Naive B cell (primary cell): ENCODE data around the gene MUC5AC. TPM values are rescaled to one million over a fixed set of nuclear protein-coding genes. Genes with fewer than 3 reads are reported as not detected.
"Not testable (repeated sequence)": the region's sequence is repeated elsewhere in the genome, so short reads cannot be mapped to it uniquely, and the experiment has no call there.

Source experiments
- ATAC-seq, 2 donors: fragments of 150-1000 bp; cut with Tn5 transposase; 2 replicates each; pipeline ENCODE4 v1.10.0; 2021; ENCODE audit warnings: low read depth in 2 of 2, mild to moderate bottlenecking in 2 of 2, moderate library complexity in 2 of 2
- DNase-seq: peaks from one replicate; pipeline ENCODE4 v3.0.0; 2022
- H3K27ac Mint-ChIP-seq, 6 donors: one replicate each; pipeline ENCODE4 v1.8.0; 2020 to 2022; ENCODE audit warnings: mild to moderate bottlenecking in 6 of 6, mixed read lengths in 6 of 6, moderate library complexity in 5 of 6, inconsistent platforms in 2 of 6
- H3K27me3 Mint-ChIP-seq, 3 donors: one replicate each; pipeline ENCODE4 v1.8.0; 2021 to 2022; ENCODE audit warnings: mixed read lengths in 3 of 3, mild to moderate bottlenecking in 1 of 3
- H3K36me3 Mint-ChIP-seq, 2 donors: one replicate each; pipeline ENCODE4 v1.8.0; 2020 to 2022; ENCODE audit warnings: mixed read lengths in 2 of 2, inconsistent platforms in 1 of 2, mild to moderate bottlenecking in 1 of 2
- H3K4me1 Mint-ChIP-seq, 3 donors: one replicate each; pipeline ENCODE4 v1.8.0; 2020 to 2022; ENCODE audit warnings: mixed read lengths in 3 of 3, inconsistent platforms in 1 of 3, mild to moderate bottlenecking in 1 of 3, moderate library complexity in 1 of 3
- H3K4me3 Mint-ChIP-seq, 8 donors: one replicate each; pipeline ENCODE4 v1.8.0; 2020 to 2022; ENCODE audit warnings: mild to moderate bottlenecking in 8 of 8, mixed read lengths in 8 of 8, moderate library complexity in 8 of 8, inconsistent platforms in 2 of 8
- H3K9me3 Mint-ChIP-seq, 7 donors: one replicate each; pipeline ENCODE4 v1.8.0; 2020 to 2022; ENCODE audit warnings: mixed read lengths in 7 of 7, mild to moderate bottlenecking in 5 of 7, inconsistent platforms in 2 of 7, moderate library complexity in 1 of 7
- polyA plus RNA-seq, 6 donors: library from polyadenylated mRNA; unstranded; fragments of 300-500 nt; fragmentation: Illumina TruSeq; gene quantifications; one replicate each; pipeline ENCODE4 v1.2.3, GENCODE V29; 2021; ENCODE audit warnings: low read depth in 6 of 6

The MUC5AC gene
- polyA plus RNA-seq, 6 donors from 2014 or later, result not detected

DNA sequence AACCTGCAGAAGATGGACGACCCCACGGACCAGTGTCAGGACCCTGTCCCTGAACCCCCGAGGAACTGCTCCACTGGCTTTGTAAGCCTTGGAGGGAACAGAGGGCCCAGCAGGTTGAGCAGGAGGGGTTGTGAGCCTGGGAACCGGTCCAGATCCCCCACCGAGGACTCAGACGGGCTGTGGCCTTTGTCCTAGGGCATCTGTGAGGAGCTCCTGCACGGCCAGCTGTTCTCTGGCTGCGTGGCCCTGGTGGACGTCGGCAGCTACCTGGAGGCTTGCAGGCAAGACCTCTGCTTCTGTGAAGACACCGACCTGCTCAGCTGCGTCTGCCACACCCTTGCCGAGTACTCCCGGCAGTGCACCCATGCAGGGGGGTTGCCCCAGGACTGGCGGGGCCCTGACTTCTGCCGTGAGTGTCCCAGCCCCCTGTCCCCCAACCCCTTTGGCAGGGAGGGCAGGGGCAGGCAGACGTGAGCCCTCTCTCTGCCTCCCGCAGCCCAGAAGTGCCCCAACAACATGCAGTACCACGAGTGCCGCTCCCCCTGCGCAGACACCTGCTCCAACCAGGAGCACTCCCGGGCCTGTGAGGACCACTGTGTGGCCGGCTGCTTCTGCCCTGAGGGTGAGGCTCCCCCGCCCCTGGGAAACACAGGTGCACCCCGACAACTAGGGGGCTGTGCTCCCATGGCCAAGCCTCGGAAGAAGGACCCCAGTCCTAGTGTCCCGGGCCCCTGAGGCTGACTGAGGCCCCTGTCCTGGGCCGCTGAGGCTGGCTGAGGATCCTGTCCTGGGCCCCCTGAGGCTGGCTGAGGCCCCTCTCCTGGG, 6.4 kb downstream of the MUC5AC start:
- Mint-ChIP-seq H3K27me3 (peaks cover 0 to 4% (median 0%) of the 10 kb centered on the region in 3 donors), H3K27ac (no peak overlapping the region), H3K9me3 (no peaks in the 10 kb centered on the region), H3K36me3 (no peaks in the 10 kb centered on the region), H3K4me3 (no peak overlapping the region), H3K4me1 (no peaks in the 10 kb centered on the region)
- ATAC-seq (no peak), DNase-seq (no peak)

DNA sequence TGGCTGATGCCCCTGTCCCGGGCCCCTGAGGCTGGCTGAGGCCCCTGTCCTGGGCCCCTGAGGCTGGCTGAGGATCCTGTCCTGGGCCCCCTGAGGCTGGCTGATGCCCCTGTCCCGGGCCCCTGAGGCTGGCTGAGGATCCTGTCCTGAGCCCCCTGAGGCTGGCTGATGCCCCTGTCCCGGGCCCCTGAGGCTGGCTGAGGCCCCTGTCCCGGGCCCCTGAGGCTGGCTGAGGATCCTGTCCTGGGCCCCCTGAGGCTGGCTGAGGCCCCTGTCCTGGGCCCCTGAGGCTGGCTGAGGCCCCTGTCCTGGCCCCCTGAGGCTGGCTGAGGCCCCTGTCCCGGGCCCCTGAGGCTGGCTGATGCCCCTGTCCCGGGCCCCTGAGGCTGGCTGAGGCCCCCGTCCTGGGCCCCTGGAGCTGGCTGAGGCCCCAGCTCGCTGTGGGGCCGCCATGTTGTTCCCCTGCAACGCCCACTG, 7.1 kb downstream of the MUC5AC start:
- not testable (repeated sequence) for H3K4me1 Mint-ChIP-seq, H3K27ac Mint-ChIP-seq, H3K9me3 Mint-ChIP-seq, H3K4me3 Mint-ChIP-seq, DNase-seq, ATAC-seq, H3K27me3 Mint-ChIP-seq, H3K36me3 Mint-ChIP-seq

DNA sequence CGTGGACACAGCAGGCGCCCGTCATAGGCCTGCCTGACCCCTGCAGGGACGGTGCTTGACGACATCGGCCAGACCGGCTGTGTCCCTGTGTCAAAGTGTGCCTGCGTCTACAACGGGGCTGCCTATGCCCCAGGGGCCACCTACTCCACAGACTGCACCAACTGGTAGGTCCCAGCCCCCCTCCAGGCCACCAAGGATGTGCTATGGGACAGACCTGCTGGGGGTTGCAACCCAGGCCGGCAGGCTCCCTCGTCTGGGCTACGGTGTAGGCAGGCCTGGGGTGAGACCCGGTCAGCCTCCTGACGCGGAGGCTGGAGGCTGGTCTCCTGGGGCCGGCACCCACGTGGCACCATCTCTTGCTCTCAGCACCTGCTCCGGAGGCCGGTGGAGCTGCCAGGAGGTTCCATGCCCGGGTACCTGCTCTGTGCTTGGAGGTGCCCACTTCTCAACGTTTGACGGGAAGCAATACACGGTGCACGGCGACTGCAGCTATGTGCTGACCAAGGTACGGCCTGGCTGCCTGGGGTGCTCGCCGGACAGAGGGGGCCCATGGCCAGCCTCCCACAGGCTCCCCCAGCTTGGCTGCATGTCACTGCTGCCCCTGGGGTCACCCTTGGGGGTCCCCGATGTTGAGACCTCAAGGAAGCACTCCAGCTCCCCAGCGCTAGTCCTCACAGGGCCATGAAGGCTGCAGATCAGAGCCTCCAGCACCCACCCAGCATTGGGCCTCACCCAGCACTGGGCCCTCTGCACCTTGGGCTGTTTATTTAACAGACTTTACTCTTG, 7.7 kb downstream of the MUC5AC start:
- no peaks in the 10 kb centered on the region for H3K4me1 Mint-ChIP-seq
- peaks cover 0 to 5% (median 0%) of the 10 kb centered on the region in 7 donors for H3K9me3 Mint-ChIP-seq
- H3K27me3 Mint-ChIP-seq, result peaks cover 0 to 4% (median 0%) of the 10 kb centered on the region in 3 donors
- H3K36me3 Mint-ChIP-seq, result no peaks in the 10 kb centered on the region
- ATAC-seq (no peak), DNase-seq (no peak)
- H3K4me3 Mint-ChIP-seq, result no peak overlapping the region
- H3K27ac Mint-ChIP-seq, result no peak overlapping the region

DNA sequence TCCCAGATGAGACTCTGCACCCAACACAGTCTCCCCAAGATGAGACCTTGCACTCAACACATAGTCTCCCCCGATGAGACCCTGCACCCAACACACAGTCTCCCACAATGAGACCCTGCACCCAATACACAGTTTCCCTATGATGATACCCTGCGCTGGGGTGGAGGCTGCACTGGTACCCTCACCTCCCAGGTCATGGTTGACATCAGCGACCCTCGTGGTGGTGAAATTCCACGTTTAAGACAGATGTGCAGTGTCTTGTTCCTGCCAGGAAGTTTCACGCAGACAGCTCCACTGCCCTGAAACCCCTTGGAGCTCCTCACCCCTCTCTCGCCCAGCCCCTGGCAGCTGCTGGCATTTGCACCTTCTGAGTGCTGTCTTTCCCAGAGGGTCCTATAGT, 9.5 kb downstream of the MUC5AC start:
- Mint-ChIP-seq H3K27ac (no peak overlapping the region), H3K36me3 (peaks cover 0 to 10% of the 10 kb centered on the region in 2 donors), H3K4me1 (peaks cover 0 to 4% (median 0%) of the 10 kb centered on the region in 3 donors), H3K9me3 (peaks cover 0 to 19% (median 2%) of the 10 kb centered on the region in 7 donors), H3K4me3 (no peak overlapping the region), H3K27me3 (peaks cover 0 to 4% (median 0%) of the 10 kb centered on the region in 3 donors)
- no peak for ATAC-seq
- no peak for DNase-seq

DNA sequence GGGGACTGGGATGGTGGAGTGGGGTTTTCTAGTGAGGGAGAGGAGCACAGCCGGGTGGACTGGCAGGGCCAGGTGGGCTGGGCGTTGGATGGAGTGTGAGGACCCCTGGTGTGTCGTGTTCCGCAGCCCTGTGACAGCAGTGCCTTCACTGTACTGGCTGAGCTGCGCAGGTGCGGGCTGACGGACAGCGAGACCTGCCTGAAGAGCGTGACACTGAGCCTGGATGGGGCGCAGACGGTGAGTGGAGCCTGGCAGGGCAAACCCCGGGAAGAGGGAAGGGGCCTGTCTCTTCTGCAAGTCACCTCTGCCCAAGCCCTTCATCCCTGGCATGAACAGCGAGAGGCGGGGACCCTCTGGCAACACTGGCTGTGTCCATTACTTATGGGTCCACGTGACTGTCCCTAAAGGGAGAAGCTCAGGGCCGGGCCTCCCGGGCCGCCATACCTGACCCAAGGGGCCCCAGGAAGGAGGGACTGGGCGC, 10.0 kb downstream of the MUC5AC start:
- Mint-ChIP-seq H3K9me3 (peaks cover 0 to 19% (median 2%) of the 10 kb centered on the region in 7 donors), H3K27me3 (peaks cover 0 to 4% (median 0%) of the 10 kb centered on the region in 3 donors), H3K27ac (no peak overlapping the region), H3K36me3 (peaks cover 0 to 10% of the 10 kb centered on the region in 2 donors), H3K4me1 (peaks cover 0 to 4% (median 0%) of the 10 kb centered on the region in 3 donors), H3K4me3 (no peak overlapping the region)
- ATAC-seq, result no peak
- no peak for DNase-seq

DNA sequence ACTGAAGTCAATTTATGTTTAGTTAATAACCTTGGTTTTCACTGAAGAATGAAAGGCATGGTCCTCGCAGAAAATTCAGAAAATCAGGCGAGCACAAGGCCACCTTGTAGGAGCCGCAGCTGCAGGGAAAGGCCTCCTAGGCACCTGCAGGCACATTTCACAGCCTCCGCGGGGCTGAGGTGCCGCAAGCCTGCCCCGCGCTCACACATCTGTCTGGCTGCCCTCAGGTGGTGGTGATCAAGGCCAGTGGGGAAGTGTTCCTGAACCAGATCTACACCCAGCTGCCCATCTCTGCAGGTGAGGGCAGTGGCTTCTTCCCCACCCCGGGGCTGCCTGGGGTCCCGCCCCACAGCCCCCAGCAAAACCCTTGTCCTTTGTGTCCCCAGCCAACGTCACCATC, 10.5 kb downstream of the MUC5AC start:
- DNase-seq (no peak), ATAC-seq (no peak)
- H3K36me3 Mint-ChIP-seq, result peaks cover 0 to 10% of the 10 kb centered on the region in 2 donors
- no peak overlapping the region for H3K27ac Mint-ChIP-seq
- H3K9me3 Mint-ChIP-seq, result peaks cover 0 to 19% (median 2%) of the 10 kb centered on the region in 7 donors
- peaks cover 0 to 4% (median 0%) of the 10 kb centered on the region in 3 donors for H3K4me1 Mint-ChIP-seq
- H3K4me3 Mint-ChIP-seq, result no peak overlapping the region
- peaks cover 0 to under 1% (median 0%) of the 10 kb centered on the region in 3 donors for H3K27me3 Mint-ChIP-seq

DNA sequence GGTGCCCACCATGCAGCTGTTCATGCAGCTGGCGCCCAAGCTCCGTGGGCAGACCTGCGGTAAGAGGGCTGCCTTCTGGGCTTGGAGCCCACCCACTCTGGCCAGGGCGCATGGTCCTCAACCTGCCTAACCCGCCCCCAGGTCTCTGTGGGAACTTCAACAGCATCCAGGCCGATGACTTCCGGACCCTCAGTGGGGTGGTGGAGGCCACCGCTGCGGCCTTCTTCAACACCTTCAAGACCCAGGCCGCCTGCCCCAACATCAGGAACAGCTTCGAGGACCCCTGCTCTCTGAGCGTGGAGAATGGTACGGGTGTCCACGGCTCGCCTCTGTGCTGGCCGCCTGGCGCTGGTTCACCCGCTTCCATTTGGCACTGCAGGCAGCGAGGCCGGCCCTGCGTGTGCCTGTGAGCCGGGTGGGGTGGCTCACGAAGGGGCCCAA, 11.0 kb downstream of the MUC5AC start:
- ATAC-seq (no peak), DNase-seq (no peak)
- H3K27me3 Mint-ChIP-seq, result no peaks in the 10 kb centered on the region
- peaks cover 0 to 4% (median 0%) of the 10 kb centered on the region in 3 donors for H3K4me1 Mint-ChIP-seq
- H3K36me3 Mint-ChIP-seq, result peaks cover 0 to 10% of the 10 kb centered on the region in 2 donors
- H3K4me3 Mint-ChIP-seq, result no peak overlapping the region
- peaks cover 0 to 19% (median 2%) of the 10 kb centered on the region in 7 donors for H3K9me3 Mint-ChIP-seq
- no peak overlapping the region for H3K27ac Mint-ChIP-seq

DNA sequence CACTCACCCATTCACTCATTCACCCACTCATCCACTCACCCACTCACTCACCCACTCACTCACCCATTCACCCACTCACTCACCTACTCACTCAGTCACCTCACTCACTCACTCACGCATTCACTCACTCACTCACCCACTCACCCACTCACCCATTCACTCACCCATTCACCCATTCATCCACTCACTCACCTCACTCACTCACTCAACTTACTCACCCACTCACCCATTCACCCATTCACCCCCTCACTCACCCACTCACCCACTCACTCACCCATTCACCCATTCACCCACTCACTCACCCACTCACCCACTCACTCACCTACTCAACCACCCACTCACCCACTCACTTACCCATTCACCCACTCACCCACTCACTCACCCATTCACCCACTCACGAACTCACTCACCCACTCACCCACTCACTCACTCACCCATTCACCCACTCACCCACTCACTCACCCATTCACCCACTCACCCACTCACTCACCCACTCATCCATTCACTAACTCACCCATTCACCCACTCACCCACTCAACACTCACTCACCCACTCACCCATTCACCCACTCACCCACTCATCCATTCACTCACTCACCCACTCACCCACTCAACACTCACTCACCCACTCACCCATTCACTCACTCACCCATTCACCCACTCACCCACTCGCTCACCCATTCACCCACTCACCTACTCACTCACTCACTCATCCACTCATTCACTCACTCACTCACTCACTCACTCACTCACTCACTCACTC, 13.7 kb downstream of the MUC5AC start:
- ATAC-seq (no peak), DNase-seq (no peak)
- no peak overlapping the region for H3K27ac Mint-ChIP-seq

DNA sequence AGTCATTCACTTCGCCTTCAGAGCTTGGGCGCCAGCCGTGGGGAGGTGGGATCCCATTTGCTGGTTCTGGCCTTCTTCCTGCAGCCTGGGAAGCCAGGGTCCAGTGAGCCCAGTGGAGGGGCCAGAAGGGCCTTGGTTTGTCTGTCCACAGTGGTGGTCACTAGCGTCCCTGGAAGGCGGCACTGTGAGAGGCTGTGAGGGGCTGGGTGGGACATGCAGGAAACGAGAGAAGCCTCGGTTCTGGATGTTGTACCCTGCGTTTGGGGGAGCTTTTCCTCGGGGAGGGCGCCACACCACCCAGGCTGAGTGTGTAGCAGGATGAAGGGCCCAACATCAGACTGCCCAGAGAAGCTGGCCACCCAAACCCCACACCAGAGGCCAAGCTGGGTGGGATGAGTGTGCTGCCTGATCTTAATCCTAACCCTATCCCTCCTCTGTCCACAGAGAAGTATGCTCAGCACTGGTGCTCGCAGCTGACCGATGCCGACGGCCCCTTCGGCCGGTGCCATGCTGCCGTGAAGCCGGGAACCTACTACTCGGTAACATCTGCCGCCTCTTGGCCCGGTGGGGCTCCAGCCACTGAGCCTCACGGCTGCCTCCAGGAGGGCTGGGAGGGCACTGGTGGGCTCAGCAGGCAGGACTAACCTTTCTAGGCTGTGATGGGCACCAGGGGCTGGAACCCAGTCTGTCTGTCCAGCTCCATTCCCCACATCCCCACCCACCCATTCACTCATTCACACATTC, 14.4 kb downstream of the MUC5AC start:
- no peak overlapping the region for H3K4me3 Mint-ChIP-seq
- H3K9me3 Mint-ChIP-seq, result peaks cover 0 to 19% (median 2%) of the 10 kb centered on the region in 7 donors
- no peak overlapping the region for H3K27ac Mint-ChIP-seq
- ATAC-seq, result no peak
- H3K36me3 Mint-ChIP-seq, result peaks cover 0 to 10% of the 10 kb centered on the region in 2 donors
- H3K27me3 Mint-ChIP-seq, result no peaks in the 10 kb centered on the region
- peaks cover 0 to 8% (median 0%) of the 10 kb centered on the region in 3 donors for H3K4me1 Mint-ChIP-seq
- no peak for DNase-seq

More for the DNA sequence above, 13.7 kb downstream of the MUC5AC start:
- peaks cover 0 to 10% of the 10 kb centered on the region in 2 donors for H3K36me3 Mint-ChIP-seq
- H3K9me3 Mint-ChIP-seq, result peaks cover 0 to 19% (median 2%) of the 10 kb centered on the region in 7 donors
- peaks cover 0 to 8% (median 0%) of the 10 kb centered on the region in 3 donors for H3K4me1 Mint-ChIP-seq
- H3K27me3 Mint-ChIP-seq, result no peaks in the 10 kb centered on the region
- no peak overlapping the region for H3K4me3 Mint-ChIP-seq

DNA sequence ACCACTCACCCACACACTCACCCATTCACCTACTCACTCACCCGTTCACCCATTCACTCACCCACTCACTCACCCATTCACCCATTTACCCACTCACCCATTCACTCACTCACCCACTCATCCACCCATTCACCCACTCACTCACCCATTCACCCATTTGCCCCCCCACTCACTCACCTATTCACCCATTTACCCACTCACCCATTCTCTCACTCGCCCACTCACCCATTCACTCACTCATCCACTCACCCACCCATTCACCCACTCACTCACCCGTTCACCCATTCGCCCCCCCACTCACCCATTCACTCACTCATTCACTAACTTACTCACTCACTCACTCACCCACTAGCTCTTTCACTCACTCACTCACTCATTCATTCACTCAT, 15.0 kb downstream of the MUC5AC start:
- ATAC-seq, result no peak

DNA sequence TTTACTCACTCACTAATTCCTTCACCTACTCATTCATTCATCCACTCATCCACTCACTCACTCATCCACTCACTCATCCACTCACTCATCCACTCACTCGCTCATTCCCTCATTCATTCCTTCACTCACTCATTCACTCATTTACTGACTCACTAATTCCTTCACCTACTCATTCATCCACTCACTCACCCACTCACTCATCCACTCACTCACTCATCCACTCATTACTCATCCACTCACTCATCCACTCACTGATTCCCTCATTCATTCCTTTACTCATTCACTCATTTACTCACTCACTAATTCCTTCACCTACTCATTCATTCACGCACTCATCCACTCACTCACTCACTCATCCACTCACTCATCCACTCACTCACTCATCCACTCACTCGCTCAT, 15.6 kb downstream of the MUC5AC start:
- H3K9me3 Mint-ChIP-seq, result peaks cover 0 to 19% (median 2%) of the 10 kb centered on the region in 7 donors
- ATAC-seq, H3K4me1 Mint-ChIP-seq, H3K4me3 Mint-ChIP-seq, H3K27ac Mint-ChIP-seq, H3K27me3 Mint-ChIP-seq, H3K36me3 Mint-ChIP-seq, DNase-seq: not testable (repeated sequence)

More for the DNA sequence above, 15.0 kb downstream of the MUC5AC start:
- no peak for DNase-seq
- Mint-ChIP-seq H3K4me1 (peaks cover 0 to 8% (median 0%) of the 10 kb centered on the region in 3 donors), H3K27ac (no peak overlapping the region), H3K9me3 (peaks cover 0 to 19% (median 2%) of the 10 kb centered on the region in 7 donors), H3K27me3 (no peaks in the 10 kb centered on the region), H3K36me3 (peaks cover 0 to 10% of the 10 kb centered on the region in 2 donors), H3K4me3 (no peak overlapping the region)
